HG03196 (cell line): ENCODE measurements around the gene MLH3.
"Not testable (repeated sequence)": the region's sequence is repeated elsewhere in the genome, so short reads cannot be mapped to it uniquely, and the experiment has no call there.

ENCODE experiments used
- ATAC-seq: cut with Tn5 transposase; IDR thresholded peaks from one replicate; pipeline ENCODE4 v1.9.1; 2021; ENCODE audit not compliant: unreplicated experiment

The MLH3 gene

DNA sequence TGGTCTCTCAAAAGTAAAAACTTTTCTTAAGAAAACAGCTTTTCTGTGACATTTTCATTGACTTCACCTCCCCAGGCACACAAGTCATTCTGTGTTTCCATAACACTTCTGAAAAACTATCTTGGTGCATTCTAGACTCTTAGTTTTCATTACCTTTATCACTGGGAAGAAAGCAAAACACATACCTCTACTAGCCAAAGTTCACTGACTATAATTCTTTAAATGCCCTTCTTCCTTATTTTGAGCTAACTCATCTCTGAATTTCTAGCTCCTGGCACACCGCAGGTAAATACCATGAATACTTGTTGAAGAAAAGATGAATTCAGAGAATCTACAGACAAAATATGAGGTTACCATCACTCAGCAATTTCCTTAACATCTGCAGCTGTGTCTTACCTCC, 21.1 kb downstream of the MLH3 start:
- no peak for ATAC-seq

DNA sequence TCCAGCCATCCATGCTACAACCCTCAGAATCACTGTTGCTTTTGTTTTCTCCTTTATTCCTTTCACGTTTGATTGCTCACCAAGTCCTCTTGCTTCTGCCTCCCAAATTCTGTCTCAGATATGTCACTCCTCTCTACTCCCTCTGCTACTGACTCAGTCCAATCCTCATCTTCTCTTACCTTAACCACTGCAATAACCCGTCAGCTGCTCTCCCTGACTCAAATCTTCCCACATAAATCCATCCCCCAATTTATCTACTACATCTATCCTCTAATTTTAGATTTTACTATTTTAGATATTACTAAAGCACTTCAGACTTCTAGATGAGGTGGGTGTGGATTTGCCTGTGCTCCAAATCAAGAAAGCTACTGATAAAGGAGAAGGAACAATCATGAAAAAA, 25.4 kb downstream of the MLH3 start:
- no peak for ATAC-seq

GRCh38 chr14:75025082-75025481, 26.2 kb downstream of the MLH3 start:
- ATAC-seq: no peak

- ATAC-seq: no peak
Observed at GRCh38 chr14:75023108-75023507, 28.2 kb downstream of the MLH3 start.

GRCh38 chr14:75022655-75023054, 28.6 kb downstream of the MLH3 start:
- no peak for ATAC-seq

- ATAC-seq: no peak
Observed at GRCh38 chr14:75018694-75019093, 32.6 kb downstream of the MLH3 start.

DNA sequence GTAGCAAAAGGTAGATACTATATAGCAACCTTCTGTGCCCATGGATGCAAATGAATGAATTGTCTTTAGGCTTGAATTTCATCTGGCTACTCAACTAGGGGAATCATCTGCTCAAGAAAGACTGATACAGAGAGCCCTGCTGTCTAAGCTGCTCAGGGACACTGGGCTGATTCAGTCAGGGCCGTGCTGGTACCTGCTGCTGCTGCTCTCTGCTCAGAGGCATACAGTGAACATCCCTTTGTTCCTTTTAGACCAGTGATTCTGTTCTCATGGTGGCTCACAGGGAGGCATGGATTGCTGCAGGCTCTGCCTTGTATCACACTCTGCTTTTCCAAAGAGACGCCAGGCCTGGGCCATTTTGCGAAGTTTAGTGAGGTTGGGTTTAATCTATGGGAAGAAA, 34.5 kb downstream of the MLH3 start:
- no peak for ATAC-seq

DNA sequence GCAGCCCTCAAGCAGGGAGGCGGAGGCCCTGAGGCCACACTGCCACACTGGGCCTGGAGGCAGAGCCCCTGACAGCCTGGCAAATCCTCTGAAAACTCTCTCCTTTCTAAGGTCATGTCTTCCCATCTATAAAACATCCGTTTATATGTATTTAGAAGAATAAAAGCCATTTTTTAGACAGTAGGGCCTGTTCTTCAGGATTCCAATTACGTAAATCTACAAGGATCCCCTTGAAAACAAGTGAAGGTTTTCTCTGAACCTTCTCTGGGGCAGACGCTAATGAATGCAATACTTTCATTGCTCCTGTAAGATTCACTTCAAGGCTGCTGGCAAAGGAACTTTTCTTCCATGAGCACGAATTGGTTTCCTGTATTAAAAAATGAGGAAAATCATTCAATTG, 35.8 kb downstream of the MLH3 start:
- no peak for ATAC-seq

DNA sequence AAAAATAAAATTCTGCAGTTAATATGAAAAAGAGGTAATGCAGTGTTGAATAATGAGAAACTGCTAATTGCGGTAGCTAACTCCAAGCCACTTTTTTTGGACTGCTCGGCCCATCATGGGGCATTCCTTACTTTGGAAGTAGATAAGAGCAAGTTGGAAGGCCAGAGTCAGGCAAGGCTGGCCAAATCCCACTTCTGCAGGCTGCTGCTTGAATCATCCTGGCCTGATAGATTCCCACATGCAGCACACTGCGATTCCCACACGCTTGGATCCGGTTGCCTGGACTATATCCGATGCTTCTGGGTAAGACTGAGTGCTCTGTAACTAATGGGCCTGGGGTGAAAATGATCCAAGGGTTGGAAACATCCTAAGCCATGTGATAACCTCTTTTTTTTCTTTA, 38.0 kb downstream of the MLH3 start:
- no peak for ATAC-seq

DNA sequence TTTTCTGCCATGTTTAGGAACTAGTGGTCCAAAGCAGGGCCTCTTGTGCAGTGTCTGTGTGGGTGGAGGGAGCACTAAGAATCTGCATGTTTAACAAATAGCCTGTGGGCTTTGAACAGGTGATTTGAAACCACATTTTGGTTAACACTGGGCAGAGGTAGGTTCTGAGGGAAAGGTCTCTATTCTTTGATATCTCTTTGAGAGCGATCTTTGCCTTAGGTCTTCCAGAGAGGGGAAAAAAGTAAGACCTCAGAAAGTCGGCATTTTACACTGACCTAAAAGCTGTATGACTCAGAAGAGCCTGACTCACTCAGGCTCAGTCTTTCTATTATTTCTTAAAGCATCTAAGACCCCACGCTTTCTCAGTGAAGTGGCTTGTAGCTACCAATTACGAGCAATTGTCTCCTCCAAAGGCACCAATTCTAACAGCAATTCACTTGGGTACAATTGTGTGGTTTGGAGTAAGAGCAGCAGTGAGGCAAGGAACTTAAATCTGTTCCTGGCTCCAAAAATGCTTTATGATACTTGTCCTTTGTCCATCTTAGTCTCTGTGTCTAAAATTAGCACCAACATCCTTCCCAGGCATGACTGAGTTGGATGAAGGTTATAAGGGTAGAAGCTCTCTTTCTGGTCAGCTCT, 39.8 kb downstream of the MLH3 start:
- ATAC-seq: no peak

- ATAC-seq: no peak
Observed at GRCh38 chr14:75010472-75011093, 40.7 kb downstream of the MLH3 start.

DNA sequence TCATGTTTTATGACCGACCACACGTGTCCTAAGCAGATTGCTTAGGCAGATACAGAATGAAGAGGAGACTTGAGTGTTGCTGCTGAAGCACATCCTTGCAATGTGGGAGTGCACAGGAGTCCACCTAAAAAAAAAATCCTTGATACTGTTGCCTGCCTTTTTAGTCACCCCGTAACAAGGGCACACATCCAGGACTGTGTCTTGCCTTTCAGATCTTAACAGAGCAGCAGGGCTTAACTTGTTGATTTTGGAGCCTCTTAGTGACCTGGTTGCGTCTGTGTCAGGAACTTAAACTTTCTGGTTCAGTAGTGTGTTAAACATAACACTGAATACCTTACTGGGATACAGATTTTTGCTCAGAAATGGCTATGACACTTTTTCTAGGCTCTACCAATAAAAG, 42.1 kb downstream of the MLH3 start:
- ATAC-seq: no peak

DNA sequence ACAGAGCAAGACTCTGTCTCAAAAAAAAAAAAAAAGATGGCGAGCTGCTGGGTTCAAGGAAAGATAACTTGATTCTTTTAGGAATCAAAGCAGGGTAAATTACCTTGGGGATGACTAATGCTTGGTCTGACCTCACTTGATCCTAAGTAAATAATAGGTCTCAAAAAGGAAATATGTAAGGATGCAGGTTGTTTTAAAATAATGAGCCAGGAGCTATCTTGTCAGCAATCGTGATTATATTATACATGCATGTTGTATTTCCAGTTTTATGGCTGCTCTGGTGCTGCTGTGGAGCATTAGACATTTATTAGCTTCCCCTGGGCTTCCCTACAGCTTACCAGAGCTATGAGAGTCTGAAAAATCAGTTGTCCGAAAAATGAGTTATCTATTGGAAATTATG, 45.9 kb downstream of the MLH3 start:
- no peak for ATAC-seq

GRCh38 chr14:75003250-75004027, 47.8 kb downstream of the MLH3 start:
- no peak for ATAC-seq

DNA sequence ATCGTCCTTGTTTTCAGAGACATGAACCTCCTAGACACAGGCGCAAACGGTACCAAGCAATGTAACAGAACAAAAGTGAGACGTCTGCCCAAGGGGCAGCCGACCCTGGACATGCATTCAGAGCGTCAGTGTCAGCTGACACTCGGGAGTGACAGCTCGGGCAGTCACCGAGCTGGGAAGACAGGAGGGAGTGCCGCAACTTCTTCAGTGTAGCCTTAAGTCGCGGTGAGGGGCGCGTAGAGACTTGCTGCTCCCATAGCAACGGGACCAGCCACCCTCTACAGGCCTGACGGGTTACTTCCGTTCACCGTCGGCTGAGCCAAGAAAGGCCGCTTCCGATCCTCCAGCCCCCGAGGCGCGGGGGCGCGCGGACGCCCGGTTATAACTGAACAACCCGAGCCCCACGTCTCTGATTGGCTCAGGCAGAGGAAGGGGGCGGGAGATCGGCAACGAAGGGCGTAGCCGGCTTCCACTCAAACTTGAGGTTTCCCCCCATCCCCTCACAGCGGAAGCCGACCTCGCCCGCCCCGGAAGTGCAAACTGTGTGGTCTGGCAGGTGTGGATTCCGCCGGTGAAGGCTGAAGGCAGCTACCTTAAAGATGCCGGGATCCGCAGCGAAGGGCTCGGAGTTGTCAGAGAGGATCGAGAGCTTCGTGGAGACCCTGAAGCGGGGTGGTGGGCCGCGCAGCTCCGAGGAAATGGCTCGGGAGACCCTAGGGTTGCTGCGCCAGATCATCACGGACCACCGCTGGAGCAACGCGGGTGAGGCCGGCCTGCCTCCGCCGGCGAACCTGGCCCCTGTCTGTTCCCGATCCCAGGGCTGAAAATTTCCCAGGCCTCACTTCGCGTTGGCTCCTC, 48.6 kb downstream of the MLH3 start, which contains the start of gene EIF2B2:
Gene EIF2B2, plus strand, starts transcription at position 530 of the 858 bp plus-strand sequence. Its CDS starts 70 bp downstream, at position 600.
- peak; percentile 97 for ATAC-seq

GRCh38 chr14:75001899-75002298, 49.4 kb downstream of the MLH3 start:
- ATAC-seq: no peak

DNA sequence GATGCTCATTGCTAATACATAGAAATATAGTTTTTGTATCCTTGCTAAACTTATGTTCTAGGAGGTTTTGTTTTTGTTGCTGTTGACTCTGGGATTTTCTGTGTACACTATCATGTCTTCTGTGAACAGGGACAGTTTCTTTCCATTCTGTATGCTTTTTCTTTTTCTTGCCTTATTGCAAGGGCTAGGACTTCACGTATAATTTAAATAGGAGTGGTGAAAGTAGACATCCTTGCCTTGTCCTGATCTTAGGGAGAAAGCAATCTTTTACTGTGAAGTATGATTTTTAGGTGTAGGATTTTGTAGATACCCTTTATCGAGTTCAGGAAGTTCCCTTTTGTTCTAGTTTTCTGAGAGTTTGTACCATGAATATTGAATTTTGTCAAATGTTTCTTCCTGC, 50.0 kb downstream of the MLH3 start:
- ATAC-seq: no peak

DNA sequence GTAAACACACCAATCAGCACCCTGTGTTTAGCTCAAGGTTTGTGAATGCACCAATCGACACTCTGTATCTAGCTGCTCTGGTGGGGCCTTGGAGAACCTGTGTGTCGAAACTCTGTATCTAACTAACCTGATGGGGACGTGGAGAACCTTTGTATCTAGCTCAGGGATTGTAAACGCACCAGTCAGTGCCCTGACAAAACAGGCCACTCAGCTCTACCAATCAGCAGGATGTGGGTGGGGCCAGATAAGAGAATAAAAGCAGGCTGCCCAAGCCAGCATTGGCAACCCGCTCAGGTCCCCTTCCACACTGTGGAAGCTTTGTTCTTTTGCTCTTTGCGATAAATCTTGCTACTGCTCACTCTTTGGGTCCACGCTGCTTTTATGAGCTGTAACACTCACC, 55.5 kb downstream of the MLH3 start:
- not testable (repeated sequence) for ATAC-seq

- ATAC-seq: not testable (repeated sequence)
Observed at GRCh38 chr14:74994182-74994581, 57.1 kb downstream of the MLH3 start.

DNA sequence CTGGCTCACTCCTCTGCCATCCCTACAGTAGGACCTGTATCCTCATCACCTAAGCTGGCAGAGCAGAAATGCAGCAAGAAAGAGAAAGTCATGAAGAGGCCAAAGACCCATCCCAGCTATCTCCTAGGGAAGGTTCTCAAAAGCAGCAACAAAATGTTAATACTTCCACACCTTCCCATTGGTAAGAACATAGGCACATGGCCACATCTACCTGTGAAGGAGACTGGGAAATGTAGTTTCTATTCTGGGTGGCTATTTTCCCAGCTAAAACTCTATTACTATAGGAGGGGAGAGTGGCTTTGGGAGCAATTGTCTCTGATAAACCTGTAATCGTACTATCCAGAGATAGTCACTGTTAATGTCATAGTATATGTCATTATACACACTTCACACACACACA, 62.3 kb downstream of the MLH3 start:
- ATAC-seq: no peak

GRCh38 chr14:74988131-74988530, 63.1 kb downstream of the MLH3 start:
- ATAC-seq: no peak
